Transverse colon (tissue), 4 donors: Measurements from ENCODE around the gene DDX17. TPM values are rescaled to one million over a fixed set of nuclear protein-coding genes. Genes with fewer than 3 reads are reported as not detected.

Experiments
- DNase-seq: peaks from one replicate; pipeline ENCODE4 v3.0.0-alpha.2; 2019
- H3K27ac ChIP-seq, 4 donors: fragments of 200-600 bp; sonication (generic); 2 replicates each; pipeline ENCODE4 v1.5.1; 2016 to 2018; ENCODE audit warnings: inconsistent platforms in 4 of 4
- H3K27me3 ChIP-seq: fragments of 200-600 bp; sonication (generic); 2 replicates; pipeline ENCODE4 v1.5.1; 2017; ENCODE audit warnings: inconsistent platforms
- H3K36me3 ChIP-seq, 4 donors: fragments of 200-600 bp; sonication (generic); 2 replicates each; pipeline ENCODE4 v1.5.1; 2017 to 2019; ENCODE audit warnings: inconsistent platforms in 4 of 4
- H3K4me1 ChIP-seq, 4 donors: fragments of 200-600 bp; sonication (generic); 2 replicates each; pipeline ENCODE4 v1.5.1; 2017 to 2020; ENCODE audit warnings: inconsistent platforms in 4 of 4
- H3K4me3 ChIP-seq, 4 donors: fragments of 200-600 bp; sonication (generic); 1 replicate in 1 of 4; 2 replicates in 3 of 4; pipeline versions ENCODE4 v1.5.1 to v1.6.1; 2017 to 2019; ENCODE audit warnings: inconsistent platforms in 4 of 4
- H3K9me3 ChIP-seq, 2 donors: fragments of 200-600 bp; sonication (generic); 2 replicates each; pipeline ENCODE4 v1.5.1; 2017 to 2019; ENCODE audit warnings: inconsistent platforms in 2 of 2
- EP300 ChIP-seq: sonication (generic); formaldehyde crosslinking; IDR thresholded peaks from one replicate; pipeline ENCODE4 v1.6.1; 2017; ENCODE audit warnings: antibody characterized with exemption, low read depth
- POLR2A ChIP-seq: fragments of 450-650 bp; IDR thresholded peaks from one replicate; pipeline ENCODE4 v1.6.1; 2016; ENCODE audit warnings: antibody characterized with exemption, mild to moderate bottlenecking, moderate library complexity
- POLR2AphosphoS5 ChIP-seq, 3 donors: sonication (generic); formaldehyde crosslinking; IDR thresholded peaks; one replicate each; pipeline ENCODE4 v1.6.1; 2016; ENCODE audit warnings: antibody characterized with exemption in 3 of 3
- WGBS, 2 donors: methylation state at CpG; one replicate each; pipeline ENCODE4 v1.1.5; 2018; ENCODE audit warnings: low coverage in 1 of 2; 5-methylcytosine and 5-hydroxymethylcytosine counted together
- in situ Hi-C, 4 donors: fragments of 200-750 bp; cut with MboI; loops; one replicate each; pipeline versions ENCODE4 v1.15.0 to v1.15.1; 2017; ENCODE audit warnings: low sequenced_read_pairs in 3 of 4, low pct_ligation_motif_present in 1 of 4, low pct_unique_long_range_greater_than_20kb in 1 of 4
- intact Hi-C: fragments of 100-400 bp; cut with DNase I; formaldehyde crosslinking; loops from one replicate; pipeline ENCODE4 v1.15.1; 2023; ENCODE audit warnings: low total_unique reads
- total RNA-seq, 4 donors: library from RNA; depleted of rRNA; stranded (reverse); fragments of >200 nt; gene quantifications; one replicate each; pipeline ENCODE4 v1.1.0, GENCODE V29; 2016
- TF ChIP-seq, protein P1 (sequence below), 5 experiments: fragments of 200-600 bp in 3 of 5; fragments of 450-650 bp in 2 of 5; sonication (generic) in 3 of 5; IDR thresholded peaks; 1 replicate in 2 of 5; 2 replicates in 3 of 5; pipeline ENCODE4 v1.5.1; 2016 to 2017; ENCODE audit warnings: antibody characterized with exemption in 5 of 5, inconsistent platforms in 3 of 5, mild to moderate bottlenecking in 2 of 5, moderate library complexity in 1 of 5

The DDX17 gene
- total RNA-seq, 4 donors from 2014 or later, result 506 to 1,034 (median 728) TPM

DNA sequence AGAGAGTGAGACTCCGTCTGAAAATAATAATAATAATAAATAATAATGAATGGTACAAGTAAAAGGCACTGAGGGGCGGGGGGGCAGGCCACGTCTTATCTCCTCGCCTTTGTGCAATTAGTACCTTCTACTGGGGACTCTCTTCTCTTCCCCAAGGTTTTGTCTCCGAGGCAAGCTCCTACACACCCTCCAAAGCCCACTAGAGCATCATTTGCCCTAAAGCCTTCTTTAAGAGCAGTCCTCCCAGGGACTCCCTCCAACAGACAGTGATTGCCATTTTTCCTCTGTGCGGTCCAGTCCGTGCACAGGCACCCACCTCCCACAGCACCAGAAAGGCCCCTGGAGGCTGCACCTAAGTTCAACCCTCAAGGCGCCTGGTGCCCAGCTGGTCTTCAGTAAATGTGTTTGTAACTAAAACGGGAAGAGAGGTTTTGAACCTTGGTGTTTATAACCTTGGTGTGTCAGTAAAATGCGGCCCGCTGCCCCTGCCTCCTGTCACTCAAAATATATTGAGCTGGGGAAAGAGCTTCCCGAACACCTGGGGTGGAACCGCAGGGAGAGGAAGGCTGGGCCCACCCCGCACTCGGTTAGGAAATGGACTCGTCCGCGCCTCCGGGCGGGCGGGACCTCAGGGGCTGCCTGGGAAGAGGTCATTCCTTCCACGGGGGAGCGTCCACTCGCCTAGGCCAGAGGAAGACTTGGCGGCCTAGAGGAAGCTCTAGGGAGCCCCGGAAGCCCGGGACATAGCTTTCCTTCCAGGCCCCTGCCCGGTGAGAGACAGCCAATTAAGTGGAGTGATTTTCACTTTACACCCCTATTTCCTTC, 42.9 kb downstream of the DDX17 start:
- peaks cover 83% of the 10 kb centered on the region for H3K27me3 ChIP-seq

GRCh38 chr22:38461414-38462081, 44.6 kb downstream of the DDX17 start:
- Histone ChIP-seq H3K27ac (no peak overlapping the region), H3K27me3 (peaks cover 88% of the 10 kb centered on the region), H3K36me3 (no peaks in the 10 kb centered on the region), H3K4me3 (no peak overlapping the region), H3K4me1 (peaks cover 0 to 11% (median 5%) of the 10 kb centered on the region in 4 donors), H3K9me3 (no peaks in the 10 kb centered on the region)
- in situ Hi-C loops, result no loop called here
- WGBS, 2 donors, result 11 to 83% methylated on average over 1 to 51 of the region's 51 CpGs
- TF ChIP-seq EP300, result no peak
- TF ChIP-seq POLR2AphosphoS5 (IDR thresholded peaks at IDR 0.05), result peak in 1 of 3 donors; percentile 15
- intact Hi-C loops, result no loop called here
- DNase-seq, result peak; percentile 79

More for the DNA sequence above, 42.9 kb downstream of the DDX17 start:
- 36 to 44% methylated on average over 5 to 26 of the region's 28 CpGs for WGBS, 2 donors
- H3K9me3 ChIP-seq, result no peaks in the 10 kb centered on the region
- no peak for DNase-seq
- no peak overlapping the region for H3K4me3 ChIP-seq
- in situ Hi-C loops, result no loop called here
- TF ChIP-seq, protein P1, sequence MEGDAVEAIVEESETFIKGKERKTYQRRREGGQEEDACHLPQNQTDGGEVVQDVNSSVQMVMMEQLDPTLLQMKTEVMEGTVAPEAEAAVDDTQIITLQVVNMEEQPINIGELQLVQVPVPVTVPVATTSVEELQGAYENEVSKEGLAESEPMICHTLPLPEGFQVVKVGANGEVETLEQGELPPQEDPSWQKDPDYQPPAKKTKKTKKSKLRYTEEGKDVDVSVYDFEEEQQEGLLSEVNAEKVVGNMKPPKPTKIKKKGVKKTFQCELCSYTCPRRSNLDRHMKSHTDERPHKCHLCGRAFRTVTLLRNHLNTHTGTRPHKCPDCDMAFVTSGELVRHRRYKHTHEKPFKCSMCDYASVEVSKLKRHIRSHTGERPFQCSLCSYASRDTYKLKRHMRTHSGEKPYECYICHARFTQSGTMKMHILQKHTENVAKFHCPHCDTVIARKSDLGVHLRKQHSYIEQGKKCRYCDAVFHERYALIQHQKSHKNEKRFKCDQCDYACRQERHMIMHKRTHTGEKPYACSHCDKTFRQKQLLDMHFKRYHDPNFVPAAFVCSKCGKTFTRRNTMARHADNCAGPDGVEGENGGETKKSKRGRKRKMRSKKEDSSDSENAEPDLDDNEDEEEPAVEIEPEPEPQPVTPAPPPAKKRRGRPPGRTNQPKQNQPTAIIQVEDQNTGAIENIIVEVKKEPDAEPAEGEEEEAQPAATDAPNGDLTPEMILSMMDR (IDR thresholded peaks at IDR 0.05), result no peak
- intact Hi-C loops, result no loop called here
- no peaks in the 10 kb centered on the region for H3K36me3 ChIP-seq
- H3K4me1 ChIP-seq, result peaks cover 0 to 19% (median 13%) of the 10 kb centered on the region in 4 donors
- H3K27ac ChIP-seq, result no peak overlapping the region

- intact Hi-C loops, result no loop called here
- DNase-seq, result no peak
- no peak overlapping the region for H3K4me3 ChIP-seq
- TF ChIP-seq POLR2AphosphoS5 (IDR thresholded peaks at IDR 0.05), result no peak
- TF ChIP-seq, protein P1 (IDR thresholded peaks at IDR 0.05), result no peak
- no peak for TF ChIP-seq EP300
- no peak for TF ChIP-seq POLR2A
- peaks cover 88% of the 10 kb centered on the region for H3K27me3 ChIP-seq
- H3K4me1 ChIP-seq, result peaks cover 0 to 11% (median 6%) of the 10 kb centered on the region in 4 donors
- no peak overlapping the region for H3K27ac ChIP-seq
- 31% methylated on average over 9 of the region's 9 CpGs; no CpG with 5 or more reads in 1 of the 2 donors for WGBS, 2 donors
- no peaks in the 10 kb centered on the region for H3K9me3 ChIP-seq
- no peaks in the 10 kb centered on the region for H3K36me3 ChIP-seq
- in situ Hi-C loops, result no loop called here
Observed at GRCh38 chr22:38461057-38461413, 45.1 kb downstream of the DDX17 start.

- Histone ChIP-seq H3K36me3 (no peaks in the 10 kb centered on the region), H3K4me1 (peaks cover 0 to 17% (median 11%) of the 10 kb centered on the region in 4 donors), H3K9me3 (no peaks in the 10 kb centered on the region), H3K27ac (no peak overlapping the region), H3K27me3 (peaks cover 88% of the 10 kb centered on the region), H3K4me3 (no peak overlapping the region)
- in situ Hi-C loops (no loop called here), intact Hi-C loops (no loop called here)
- no peak for DNase-seq
- WGBS, 2 donors, result 44% methylated on average over 8 of the region's 8 CpGs; no CpG with 5 or more reads in 1 of the 2 donors
- TF ChIP-seq, protein P1 (IDR thresholded peaks at IDR 0.05), result no peak
- TF ChIP-seq POLR2AphosphoS5 (IDR thresholded peaks at IDR 0.05) (no peak), EP300 (no peak), POLR2A (no peak)
Observed at GRCh38 chr22:38460426-38460840, 45.7 kb downstream of the DDX17 start.
